Ishikawa (cell line): ENCODE measurements around the gene ANK3.

ENCODE experiments used
- CEBPB ChIP-seq: IDR thresholded peaks from 2 replicates; pipeline ENCODE4 v1.6.1; 2012
- CREB1 ChIP-seq: IDR thresholded peaks from 2 replicates; pipeline ENCODE4 v1.6.1; 2012; ENCODE audit warnings: low read depth
- EGR1 ChIP-seq: IDR thresholded peaks from 2 replicates; pipeline ENCODE4 v1.6.1; 2012
- EP300 ChIP-seq: IDR thresholded peaks from 2 replicates; pipeline ENCODE4 v1.6.1; 2012; ENCODE audit warnings: borderline replicate concordance
- MAX ChIP-seq: IDR thresholded peaks from 2 replicates; pipeline ENCODE4 v1.6.1; 2012
- RAD21 ChIP-seq: IDR thresholded peaks from 2 replicates; pipeline ENCODE4 v1.6.1; 2012; ENCODE audit warnings: low read depth
- REST ChIP-seq: IDR thresholded peaks from 2 replicates; pipeline ENCODE4 v1.6.1; 2012; ENCODE audit warnings: low read depth, mild to moderate bottlenecking
- TAF1 ChIP-seq: IDR thresholded peaks from 2 replicates; pipeline ENCODE4 v1.6.1; 2012; ENCODE audit warnings: low read depth, mild to moderate bottlenecking
- TCF12 ChIP-seq: IDR thresholded peaks from 2 replicates; pipeline ENCODE4 v1.6.1; 2012; ENCODE audit warnings: low read depth
- TEAD4 ChIP-seq: IDR thresholded peaks from 2 replicates; pipeline ENCODE4 v1.6.1; 2012
- YY1 ChIP-seq: IDR thresholded peaks from 2 replicates; pipeline ENCODE4 v1.6.1; 2012; ENCODE audit warnings: low read depth
- ZBTB7A ChIP-seq: IDR thresholded peaks from 2 replicates; pipeline ENCODE4 v1.6.1; 2012; ENCODE audit warnings: low read depth

GRCh38 chr10:60176925-60177324 lies 212.8 kb downstream of the ANK3 start:
- TF ChIP-seq EGR1 = no peak
- TF ChIP-seq CREB1 = no peak
- TF ChIP-seq ZBTB7A = no peak
- no peak for TF ChIP-seq RAD21
- TF ChIP-seq MAX = no peak
- TF ChIP-seq CEBPB = no peak
- TF ChIP-seq TAF1 = no peak
- TF ChIP-seq REST = no peak
- TF ChIP-seq YY1 = no peak
- TF ChIP-seq EP300 = no peak
- TF ChIP-seq TCF12 = no peak
- no peak for TF ChIP-seq TEAD4
